ENCODE data around the gene ARVCF. TPM values are rescaled to one million over a fixed set of nuclear protein-coding genes. Genes with fewer than 3 reads are reported as not detected.

Gene ARVCF
- total RNA-seq, 3 donors from 2014 or later, result 13.0 to 51.2 (median 44.2) TPM

GRCh38 chr22:20025401-20026203 is 9.0 kb upstream of the ARVCF start:
- H3K9me3 ChIP-seq, result no peaks in the 10 kb centered on the region
- TF ChIP-seq POLR2A (IDR thresholded peaks at IDR 0.05) (no peak), CTCF (IDR thresholded peaks at IDR 0.05) (no peak), POLR2AphosphoS5 (IDR thresholded peaks at IDR 0.05) (no peak)
- no peak for DNase-seq (ENCODE audit: low spot score in 2 of 2)
- H3K4me1 ChIP-seq, result peaks cover 7 to 18% of the 10 kb centered on the region in 2 donors
- H3K27ac ChIP-seq, result no peak overlapping the region
- no peaks in the 10 kb centered on the region for H3K27me3 ChIP-seq
- intact Hi-C loops (cut with DNase I; ENCODE audit: low total_unique reads), result no loop called here
- H3K36me3 ChIP-seq, result no peaks in the 10 kb centered on the region
- no peak overlapping the region for H3K4me3 ChIP-seq

- Histone ChIP-seq H3K27ac (no peak overlapping the region), H3K9me3 (no peaks in the 10 kb centered on the region), H3K36me3 (no peaks in the 10 kb centered on the region), H3K4me3 (no peak overlapping the region), H3K27me3 (no peaks in the 10 kb centered on the region), H3K4me1 (peaks cover 7 to 18% of the 10 kb centered on the region in 2 donors)
- TF ChIP-seq CTCF (IDR thresholded peaks at IDR 0.05), result no peak
- no peak for TF ChIP-seq POLR2A (IDR thresholded peaks at IDR 0.05)
- TF ChIP-seq POLR2AphosphoS5 (IDR thresholded peaks at IDR 0.05), result no peak
- intact Hi-C loops (cut with DNase I; ENCODE audit: low total_unique reads), result no loop called here
- no peak for DNase-seq (ENCODE audit: low spot score in 2 of 2)
These were observed 8.2 kb upstream of the ARVCF start for GRCh38 chr22:20024650-20025397.

- Histone ChIP-seq H3K36me3 (no peaks in the 10 kb centered on the region), H3K27ac (no peak overlapping the region), H3K27me3 (no peaks in the 10 kb centered on the region), H3K4me1 (peaks cover 7 to 14% of the 10 kb centered on the region in 2 donors), H3K4me3 (no peak overlapping the region), H3K9me3 (no peaks in the 10 kb centered on the region)
- TF ChIP-seq POLR2A (IDR thresholded peaks at IDR 0.05) (no peak), CTCF (IDR thresholded peaks at IDR 0.05) (no peak), POLR2AphosphoS5 (IDR thresholded peaks at IDR 0.05) (no peak)
- intact Hi-C loops (cut with DNase I; ENCODE audit: low total_unique reads), result no loop called here
- no peak for DNase-seq (ENCODE audit: low spot score in 2 of 2)
These were observed 7.6 kb upstream of the ARVCF start for GRCh38 chr22:20024225-20024624.

- Histone ChIP-seq H3K36me3 (no peaks in the 10 kb centered on the region), H3K4me3 (no peak overlapping the region), H3K27ac (no peak overlapping the region), H3K27me3 (no peaks in the 10 kb centered on the region), H3K4me1 (peaks cover 7 to 12% of the 10 kb centered on the region in 2 donors), H3K9me3 (no peaks in the 10 kb centered on the region)
- intact Hi-C loops (cut with DNase I; ENCODE audit: low total_unique reads), result no loop called here
- no peak for DNase-seq (ENCODE audit: low spot score in 2 of 2)
- TF ChIP-seq CTCF (IDR thresholded peaks at IDR 0.05) (no peak), POLR2AphosphoS5 (IDR thresholded peaks at IDR 0.05) (no peak), POLR2A (IDR thresholded peaks at IDR 0.05) (no peak)
These were observed 6.5 kb upstream of the ARVCF start for GRCh38 chr22:20022978-20023613.
